GM12873 (cell line): ENCODE data around the gene MRPL12.

ENCODE experiments used
- TF ChIP-seq, protein P1 (sequence below): IDR thresholded peaks from 2 replicates; pipeline ENCODE4 v1.5.1; 2012; ENCODE audit warnings: low read depth, mild to moderate bottlenecking, moderate library complexity, low read length, control low read depth; ENCODE audit not compliant: insufficient read depth; ENCODE audit errors: missing control alignments

Gene MRPL12

DNA sequence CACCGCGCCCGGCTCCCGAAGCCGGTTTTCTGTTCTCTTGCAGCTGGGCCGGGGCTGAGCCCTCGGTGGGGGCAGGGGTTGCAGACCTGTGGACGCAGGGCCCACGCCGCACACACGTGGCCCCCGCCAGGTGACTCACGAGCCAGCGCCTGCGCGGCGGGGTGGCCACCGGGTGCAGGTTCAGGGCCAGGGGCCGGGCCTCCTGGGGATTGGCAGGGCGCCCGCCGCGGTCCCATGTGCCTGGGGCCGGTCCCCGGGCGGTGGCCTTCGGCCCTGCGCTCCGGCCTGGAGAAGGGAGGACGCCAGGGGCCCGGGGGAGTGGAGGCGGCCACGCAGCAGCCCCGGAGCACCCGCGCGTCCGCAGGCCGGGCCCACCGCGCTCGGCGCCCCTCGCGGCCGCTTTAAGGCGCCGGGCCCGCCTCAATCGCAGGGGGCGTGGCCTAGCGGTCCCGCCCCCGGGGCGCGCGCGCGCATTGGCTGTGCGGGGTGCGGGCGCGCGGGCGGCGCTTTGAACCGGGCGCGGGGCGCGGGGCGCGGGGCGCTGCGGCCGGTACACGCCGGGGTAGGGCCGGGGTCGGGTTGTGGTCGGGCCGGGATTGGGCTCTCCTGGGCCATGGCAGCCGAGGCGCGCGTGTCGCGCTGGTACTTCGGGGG is 8.8 kb downstream of the MRPL12 start, which contains the start of gene SLC25A10:
TSS of gene SLC25A10 (plus strand) at position 471 of the 654 bp plus-strand sequence. CDS start at position 614, 143 bp downstream.
- TF ChIP-seq, protein P1, sequence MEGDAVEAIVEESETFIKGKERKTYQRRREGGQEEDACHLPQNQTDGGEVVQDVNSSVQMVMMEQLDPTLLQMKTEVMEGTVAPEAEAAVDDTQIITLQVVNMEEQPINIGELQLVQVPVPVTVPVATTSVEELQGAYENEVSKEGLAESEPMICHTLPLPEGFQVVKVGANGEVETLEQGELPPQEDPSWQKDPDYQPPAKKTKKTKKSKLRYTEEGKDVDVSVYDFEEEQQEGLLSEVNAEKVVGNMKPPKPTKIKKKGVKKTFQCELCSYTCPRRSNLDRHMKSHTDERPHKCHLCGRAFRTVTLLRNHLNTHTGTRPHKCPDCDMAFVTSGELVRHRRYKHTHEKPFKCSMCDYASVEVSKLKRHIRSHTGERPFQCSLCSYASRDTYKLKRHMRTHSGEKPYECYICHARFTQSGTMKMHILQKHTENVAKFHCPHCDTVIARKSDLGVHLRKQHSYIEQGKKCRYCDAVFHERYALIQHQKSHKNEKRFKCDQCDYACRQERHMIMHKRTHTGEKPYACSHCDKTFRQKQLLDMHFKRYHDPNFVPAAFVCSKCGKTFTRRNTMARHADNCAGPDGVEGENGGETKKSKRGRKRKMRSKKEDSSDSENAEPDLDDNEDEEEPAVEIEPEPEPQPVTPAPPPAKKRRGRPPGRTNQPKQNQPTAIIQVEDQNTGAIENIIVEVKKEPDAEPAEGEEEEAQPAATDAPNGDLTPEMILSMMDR: no peak

DNA sequence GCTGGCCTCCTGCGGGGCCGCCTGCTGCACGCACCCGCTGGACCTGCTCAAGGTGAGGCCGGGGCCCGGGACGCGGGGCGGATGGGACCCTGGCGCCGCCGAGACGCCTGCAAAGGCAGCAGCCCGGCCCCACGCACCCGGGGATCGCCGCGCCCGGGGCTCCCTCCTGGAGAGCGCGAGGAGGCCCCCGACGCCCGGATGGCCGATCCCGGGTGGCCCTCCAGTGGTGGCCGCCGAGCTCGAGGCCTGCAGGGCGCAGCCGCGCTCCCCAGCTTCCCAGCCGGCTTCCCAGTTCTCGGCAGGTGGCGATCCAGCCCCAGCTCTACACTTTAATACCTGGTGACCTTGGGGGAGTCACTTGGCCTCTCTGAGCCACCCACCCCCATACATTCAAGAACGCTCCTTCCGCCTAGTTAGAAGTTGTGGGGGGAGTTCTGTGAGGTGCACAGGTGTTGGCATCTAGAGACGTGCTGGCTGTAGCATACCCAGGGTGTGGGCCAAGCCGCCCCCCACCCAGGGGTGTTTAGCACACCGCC is 9.4 kb downstream of the MRPL12 start:
- TF ChIP-seq, protein P1: peak; percentile 16

DNA sequence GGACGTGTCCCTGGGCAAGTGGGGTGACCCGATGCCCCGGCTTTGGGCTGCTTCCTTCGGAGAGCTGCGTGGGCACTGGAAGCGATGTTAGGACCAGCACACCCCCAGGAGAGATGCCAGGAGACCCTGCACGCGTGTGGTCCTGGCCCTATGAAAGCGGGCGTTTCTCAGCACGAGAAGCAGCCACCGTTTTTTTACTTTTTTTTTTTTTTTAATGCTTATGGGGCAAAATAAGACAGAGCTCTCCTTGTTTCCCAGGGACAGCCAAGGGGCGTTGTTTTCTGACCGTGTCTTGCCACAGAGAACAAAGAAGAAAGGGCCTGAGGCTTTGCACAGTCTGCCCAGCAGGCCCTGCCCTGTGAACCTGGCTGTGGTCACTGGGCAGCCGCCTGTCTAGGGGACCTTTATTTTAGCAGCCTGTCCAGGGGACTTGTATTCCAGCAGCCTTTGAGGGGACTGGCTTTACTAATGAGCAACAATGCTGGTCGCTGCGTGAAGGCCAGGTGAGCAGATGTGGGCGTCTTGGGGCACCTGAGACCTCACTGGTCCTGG is 9.9 kb downstream of the MRPL12 start:
- TF ChIP-seq, protein P1: no peak

DNA sequence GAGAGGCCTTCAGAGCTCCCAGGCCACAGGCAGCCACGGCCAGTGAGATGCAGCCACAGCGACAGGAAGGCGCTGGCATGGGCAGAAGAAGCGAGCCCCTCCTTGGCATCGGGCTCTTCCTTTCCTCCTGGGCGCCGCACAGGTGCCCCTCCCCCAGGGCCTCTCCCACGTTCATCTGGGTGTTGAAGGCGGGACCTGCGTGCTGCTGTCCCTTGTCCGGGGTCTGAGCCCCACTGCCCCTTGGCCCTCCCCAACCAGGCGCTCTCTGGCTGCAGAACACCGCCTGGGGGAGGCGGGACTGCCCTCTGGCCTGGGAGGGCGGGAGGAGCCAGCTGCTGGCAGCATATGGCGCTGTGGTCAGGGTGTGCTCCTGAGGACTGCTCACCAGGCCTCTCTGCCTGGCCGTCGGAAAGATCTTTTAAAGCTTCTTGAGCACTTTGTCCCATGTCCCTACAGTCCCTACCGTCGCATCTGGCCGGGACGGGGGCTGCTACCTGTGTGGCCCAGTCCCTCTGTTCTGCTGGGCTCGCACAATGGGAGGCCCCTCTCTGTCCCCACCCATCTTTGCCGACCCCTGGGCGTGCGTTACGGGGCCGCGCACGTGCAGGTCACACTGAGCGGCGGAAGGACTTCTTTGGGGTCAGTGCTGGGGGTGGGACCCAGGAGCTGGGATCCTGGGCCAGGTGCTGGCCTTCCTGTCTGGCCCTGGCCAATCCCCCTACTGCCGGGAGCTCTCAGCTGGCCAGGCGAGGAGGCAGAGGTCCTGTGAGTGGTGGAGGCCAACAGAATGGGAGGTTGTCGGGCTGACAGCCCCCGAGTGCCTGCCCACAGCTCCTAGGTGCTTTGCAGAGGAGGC is 10.6 kb downstream of the MRPL12 start:
- TF ChIP-seq, protein P1: no peak

DNA sequence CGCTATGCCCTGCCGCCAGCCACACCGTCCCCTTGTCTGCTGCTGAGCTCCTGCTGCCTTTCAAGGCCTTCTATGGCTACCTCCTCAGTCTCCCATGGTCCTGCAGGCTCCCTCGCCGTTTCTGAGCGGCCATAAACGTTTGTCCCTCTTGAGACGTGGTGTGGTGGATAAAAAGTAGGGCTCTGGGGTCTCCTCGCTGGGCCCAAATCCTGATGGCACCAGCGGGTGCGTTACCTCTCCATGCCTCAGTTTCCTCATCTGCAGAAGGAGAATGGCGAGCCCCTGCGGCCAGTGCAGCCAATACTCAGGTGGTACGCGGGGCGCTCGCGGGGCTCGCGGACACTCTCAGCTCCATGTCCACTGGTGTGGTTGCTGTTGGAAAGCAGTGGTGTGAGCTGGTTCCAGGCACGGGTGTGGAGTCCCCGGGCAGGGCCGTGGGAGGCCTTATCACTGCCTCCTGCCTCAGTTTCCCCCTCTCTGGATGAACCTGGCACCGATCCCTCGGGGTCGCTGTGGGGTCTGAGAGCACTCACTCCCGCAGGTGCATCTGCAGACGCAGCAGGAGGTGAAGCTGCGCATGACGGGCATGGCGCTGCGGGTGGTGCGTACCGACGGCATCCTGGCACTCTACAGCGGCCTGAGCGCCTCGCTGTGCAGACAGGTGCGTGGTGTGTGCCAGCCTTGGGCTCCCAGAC is 11.4 kb downstream of the MRPL12 start:
- TF ChIP-seq, protein P1: no peak

DNA sequence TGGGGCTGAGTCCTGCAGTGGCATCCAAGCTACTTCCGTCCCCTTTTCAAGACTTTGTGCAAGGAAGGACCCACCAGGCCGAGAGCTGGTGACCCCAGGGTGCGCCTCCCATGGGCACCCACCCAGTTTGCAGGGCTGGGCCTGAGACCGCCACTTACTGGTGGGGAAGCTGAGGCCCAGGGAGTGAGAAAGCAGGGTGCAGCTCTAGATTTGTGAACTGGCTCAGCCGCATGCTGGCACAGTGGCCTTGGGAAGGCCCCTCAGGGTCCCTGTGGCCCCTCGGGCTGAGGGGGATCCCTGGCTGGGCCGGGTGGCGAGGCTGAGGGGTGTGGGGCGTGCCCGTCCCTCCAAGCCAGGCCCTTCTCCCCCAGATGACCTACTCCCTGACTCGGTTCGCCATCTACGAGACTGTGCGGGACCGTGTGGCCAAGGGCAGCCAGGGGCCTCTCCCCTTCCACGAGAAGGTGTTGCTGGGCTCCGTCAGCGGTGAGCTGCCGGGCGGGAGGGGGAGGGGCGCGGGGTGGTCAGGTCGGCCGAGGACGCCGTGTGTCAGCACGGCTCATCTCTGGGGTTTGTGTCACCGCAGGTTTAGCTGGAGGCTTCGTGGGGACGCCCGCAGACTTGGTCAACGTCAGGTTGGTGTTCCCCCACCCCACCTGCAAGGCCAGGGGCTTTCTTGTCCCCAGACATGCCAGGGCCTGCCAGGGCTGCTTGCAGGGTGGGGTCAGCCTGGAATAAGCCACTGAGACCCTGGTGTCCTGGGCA is 12.1 kb downstream of the MRPL12 start:
- TF ChIP-seq, protein P1: no peak
